ENCODE results near the gene LRRC14B.
"Not testable (repeated sequence)": the region's sequence is repeated elsewhere in the genome, so short reads cannot be mapped to it uniquely, and the experiment has no call there.

The LRRC14B gene

GRCh38 chr5:194603-195209, 3.4 kb downstream of the LRRC14B start:
- TF ChIP-seq CTCF (conservative IDR thresholded peaks at IDR 0.05; ENCODE audit: low read depth): no peak
- CTCF ChIA-PET: interaction anchor here (0.5 kb wide), 1 partner anchor 144 kb away, joined by 4 read pairs; no protein-coding TSS in a partner anchor
- H3K27ac ChIP-seq: no peak overlapping the region
- POLR2A ChIA-PET (ENCODE audit: low non-redundant PET): no interaction called here
- no peak for DNase-seq (ENCODE audit: low spot score)

- H3K27ac ChIP-seq: 0 out of 2 replicates have a peak overlapping the region, but pooled peaks have one; percentile 29
- POLR2A ChIA-PET (ENCODE audit: low non-redundant PET): no interaction called here
- no peak for TF ChIP-seq CTCF (conservative IDR thresholded peaks at IDR 0.05; ENCODE audit: low read depth)
- no peak for DNase-seq (ENCODE audit: low spot score)
- CTCF ChIA-PET: interaction anchor here (0.6 kb wide), 1 partner anchor 90 kb away, joined by 7 read pairs; no protein-coding TSS in a partner anchor
These were observed 4.3 kb downstream of the LRRC14B start for GRCh38 chr5:195401-196160.

- no peak for DNase-seq (ENCODE audit: low spot score)
- H3K27ac ChIP-seq: peak overlapping the region; percentile 29; the same call in 1 of the 2 replicates
- ChIA-PET CTCF (interaction anchor here (0.6 kb wide), 1 partner anchor 89 kb away, joined by 7 read pairs; no protein-coding TSS in a partner anchor), POLR2A (ENCODE audit: low non-redundant PET) (no interaction called here)
- no peak for TF ChIP-seq CTCF (conservative IDR thresholded peaks at IDR 0.05; ENCODE audit: low read depth)
These were observed 5.1 kb downstream of the LRRC14B start for GRCh38 chr5:196350-196749.

GRCh38 chr5:197031-197430, 5.7 kb downstream of the LRRC14B start:
- CTCF ChIA-PET; POLR2A ChIA-PET (ENCODE audit: low non-redundant PET); H3K27ac ChIP-seq; DNase-seq (ENCODE audit: low spot score): not testable (repeated sequence)

GRCh38 chr5:197892-198489, 6.7 kb downstream of the LRRC14B start:
- no peak for DNase-seq (ENCODE audit: low spot score)
- TF ChIP-seq CTCF (conservative IDR thresholded peaks at IDR 0.05; ENCODE audit: low read depth): no peak
- H3K27ac ChIP-seq: peak overlapping the region; percentile 2; the same call in 1 of the 2 replicates
- ChIA-PET CTCF (no interaction called here), POLR2A (ENCODE audit: low non-redundant PET) (no interaction called here)

GRCh38 chr5:198516-199196, 7.4 kb downstream of the LRRC14B start:
- TF ChIP-seq CTCF (conservative IDR thresholded peaks at IDR 0.05; ENCODE audit: low read depth): no peak
- CTCF ChIA-PET: interaction anchor here (0.6 kb wide), 1 partner anchor 20 kb away, joined by 3 read pairs; the partner anchor contains the start of genes CCDC127 and SDHA
- DNase-seq (ENCODE audit: low spot score): no peak
- POLR2A ChIA-PET (ENCODE audit: low non-redundant PET): no interaction called here
- H3K27ac ChIP-seq: peak overlapping the region; percentile 2; the same call in 1 of the 2 replicates
